Measurements from ENCODE around the gene RITA1. TPM values are rescaled to one million over a fixed set of nuclear protein-coding genes. Genes with fewer than 3 reads are reported as not detected.

Gene RITA1
- total and polyA plus RNA-seq, 2 of the 4 experiments (the other 2 are of a cell fraction): 14.2 to 14.7 TPM

DNA sequence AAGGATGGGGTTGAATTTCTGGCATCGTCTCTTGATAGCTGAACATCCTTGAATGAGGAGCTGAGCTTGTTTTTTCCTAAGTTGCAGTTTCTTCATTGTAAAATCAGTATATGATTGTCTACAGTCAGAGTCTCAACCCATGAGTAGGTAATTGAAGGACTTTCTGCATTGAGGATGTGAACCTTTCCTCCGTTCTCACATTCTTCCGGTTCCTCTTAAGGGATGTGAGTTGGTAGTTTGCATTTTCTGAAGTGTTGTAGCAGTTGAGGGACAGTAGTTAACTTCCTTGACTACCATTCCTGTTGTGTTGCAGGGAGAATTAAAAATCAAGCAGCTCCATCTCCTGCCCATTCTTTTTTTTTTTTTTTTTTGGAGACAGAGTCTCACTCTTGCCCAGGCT is 54.9 kb downstream of the RITA1 start:
- TF ChIP-seq BHLHE40 (IDR thresholded peaks at IDR 0.05; ENCODE audit: low read depth, low read length): no peak
- no peak for TF ChIP-seq MXI1 (IDR thresholded peaks at IDR 0.05; ENCODE audit: borderline replicate concordance, low read depth, low read length)
- TF ChIP-seq RAD21 (IDR thresholded peaks at IDR 0.05; ENCODE audit: low read length): no peak
- no peak for TF ChIP-seq RCOR1 (IDR thresholded peaks at IDR 0.05; ENCODE audit: insufficient replicate concordance, low read length)
- no peak for TF ChIP-seq POLR2A (IDR thresholded peaks at IDR 0.05; ENCODE audit: low read depth, low read length)
- TF ChIP-seq MAFK (IDR thresholded peaks at IDR 0.05; ENCODE audit: low read depth, low read length): no peak
- no peak for TF ChIP-seq CHD1 (IDR thresholded peaks at IDR 0.05; ENCODE audit: low read depth, low read length)
- TF ChIP-seq, protein P1, sequence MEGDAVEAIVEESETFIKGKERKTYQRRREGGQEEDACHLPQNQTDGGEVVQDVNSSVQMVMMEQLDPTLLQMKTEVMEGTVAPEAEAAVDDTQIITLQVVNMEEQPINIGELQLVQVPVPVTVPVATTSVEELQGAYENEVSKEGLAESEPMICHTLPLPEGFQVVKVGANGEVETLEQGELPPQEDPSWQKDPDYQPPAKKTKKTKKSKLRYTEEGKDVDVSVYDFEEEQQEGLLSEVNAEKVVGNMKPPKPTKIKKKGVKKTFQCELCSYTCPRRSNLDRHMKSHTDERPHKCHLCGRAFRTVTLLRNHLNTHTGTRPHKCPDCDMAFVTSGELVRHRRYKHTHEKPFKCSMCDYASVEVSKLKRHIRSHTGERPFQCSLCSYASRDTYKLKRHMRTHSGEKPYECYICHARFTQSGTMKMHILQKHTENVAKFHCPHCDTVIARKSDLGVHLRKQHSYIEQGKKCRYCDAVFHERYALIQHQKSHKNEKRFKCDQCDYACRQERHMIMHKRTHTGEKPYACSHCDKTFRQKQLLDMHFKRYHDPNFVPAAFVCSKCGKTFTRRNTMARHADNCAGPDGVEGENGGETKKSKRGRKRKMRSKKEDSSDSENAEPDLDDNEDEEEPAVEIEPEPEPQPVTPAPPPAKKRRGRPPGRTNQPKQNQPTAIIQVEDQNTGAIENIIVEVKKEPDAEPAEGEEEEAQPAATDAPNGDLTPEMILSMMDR (conservative IDR thresholded peaks at IDR 0.05; ENCODE audit: low read depth, low read length): no peak
- TF ChIP-seq, protein P2, sequence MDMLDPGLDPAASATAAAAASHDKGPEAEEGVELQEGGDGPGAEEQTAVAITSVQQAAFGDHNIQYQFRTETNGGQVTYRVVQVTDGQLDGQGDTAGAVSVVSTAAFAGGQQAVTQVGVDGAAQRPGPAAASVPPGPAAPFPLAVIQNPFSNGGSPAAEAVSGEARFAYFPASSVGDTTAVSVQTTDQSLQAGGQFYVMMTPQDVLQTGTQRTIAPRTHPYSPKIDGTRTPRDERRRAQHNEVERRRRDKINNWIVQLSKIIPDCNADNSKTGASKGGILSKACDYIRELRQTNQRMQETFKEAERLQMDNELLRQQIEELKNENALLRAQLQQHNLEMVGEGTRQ (IDR thresholded peaks at IDR 0.05; ENCODE audit: low read depth, low read length): no peak
- TF ChIP-seq MAZ (IDR thresholded peaks at IDR 0.05; ENCODE audit: borderline replicate concordance, low read depth, low read length): no peak
- Histone ChIP-seq H2BK5ac (ENCODE audit: low read depth, low read length, poor library complexity, severe bottlenecking) (no peak overlapping the region), H3K27me3 (ENCODE audit: control insufficient read depth, insufficient read depth, low read length) (no peaks in the 10 kb centered on the region), H3K4me3 (ENCODE audit: insufficient read depth, low read depth, low read length) (no peak overlapping the region), H2AK9ac (replicated peaks; ENCODE audit: low read depth, low read length, poor library complexity) (no peak overlapping the region), H3K56ac (ENCODE audit: extremely low read depth, insufficient read depth, low read length) (no peak overlapping the region; the same call in 1 of the 2 replicates), H3K14ac (replicated peaks; ENCODE audit: low read depth, low read length) (no peak overlapping the region), H3K9me3 (ENCODE audit: control insufficient read depth, insufficient read depth, low read length) (no peaks in the 10 kb centered on the region), H3K9me1 (ENCODE audit: insufficient read depth, low read length) (peaks cover 25% of the 10 kb centered on the region), H3K18ac (ENCODE audit: low read depth, low read length) (no peak overlapping the region), H3K4ac (ENCODE audit: low read depth, low read length) (peak overlapping the region; percentile 27; the same call in 1 of the 2 replicates), H3K27ac (ENCODE audit: insufficient read depth, low read length) (no peak overlapping the region), H4K20me1 (ENCODE audit: insufficient read depth, low read length) (peaks cover 7% of the 10 kb centered on the region; the same call in 1 of the 2 replicates), H4K8ac (ENCODE audit: low read depth in 2 of 2, low read length in 2 of 2) (no peak overlapping the region; a peak in 1 of 4 replicates), H2AFZ (replicated peaks; ENCODE audit: low read length, poor library complexity) (no peak overlapping the region), H3K4me2 (ENCODE audit: low read depth, low read length) (no peak overlapping the region), H3K79me1 (ENCODE audit: low read depth in 1 of 2, low read length in 2 of 2) (peaks cover 0 to 26% of the 10 kb centered on the region in 2 experiments; a peak in 2 of 4 replicates), H2AK5ac (ENCODE audit: low read depth, low read length) (peak overlapping the region; percentile 64; the same call in 1 of the 2 replicates), H3K23ac (ENCODE audit: low read depth, low read length) (0 out of 2 replicates have a peak overlapping the region, but pooled peaks have one; percentile 7), H2BK15ac (ENCODE audit: low read depth, low read length) (no peak overlapping the region), H2BK120ac (ENCODE audit: low read depth, low read length) (0 out of 2 replicates have a peak overlapping the region, but pooled peaks have one; percentile 16), H2BK20ac (ENCODE audit: low read depth, low read length) (0 out of 2 replicates have a peak overlapping the region, but pooled peaks have one; percentile 11), H3K36me3 (ENCODE audit: control insufficient read depth, insufficient read depth, low read length) (no peaks in the 10 kb centered on the region; the same call in 1 of the 2 replicates), H4K91ac (ENCODE audit: insufficient read depth, low read depth, low read length) (no peak overlapping the region), H4K5ac (ENCODE audit: low read depth, low read length) (no peak overlapping the region), H3K4me1 (ENCODE audit: control insufficient read depth, insufficient read depth, low read length) (peaks cover 18% of the 10 kb centered on the region), H3K9ac (ENCODE audit: low read depth, low read length) (no peak overlapping the region)
- dilution Hi-C loops (cut with HindIII; ENCODE audit: low sequenced_read_pairs, unreplicated experiment): no loop called here
- ChIA-PET CTCF (no interaction called here), POLR2A (ENCODE audit: unreplicated experiment) (no interaction called here)
- WGBS, 2 experiments (ENCODE audit: extremely low coverage in 2 of 2, insufficient read length in 1 of 2): no CpG with 5 or more reads among the region's 3 CpGs
- in situ Hi-C loops (cut with MboI; ENCODE audit: low sequenced_read_pairs): no loop called here
- BruUV-seq (replicated peaks): no TSS peak
- ATAC-seq (ENCODE audit: low read depth) (no peak), DNase-seq (no peak)
- intact Hi-C loops (cut with micrococcal nuclease): no loop called here

Data from IMR-90 (cell line).